ENCODE results near the gene FSTL5. TPM values are rescaled to one million over a fixed set of nuclear protein-coding genes. Genes with fewer than 3 reads are reported as not detected.

The FSTL5 gene
- total RNA-seq, 1 experiment from 2014 or later: not detected

GRCh38 chr4:161457311-161457710 is 706.5 kb downstream of the FSTL5 start:
- no peaks in the 10 kb centered on the region for H3K36me3 Mint-ChIP-seq (ENCODE audit: insufficient read depth in 1 of 3, low read depth in 3 of 3)

More at GRCh38 chr4:161457311-161457710, 706.5 kb downstream of the FSTL5 start:
- H3K27ac ChIP-seq (ENCODE audit: insufficient read length, low read depth, low read length): no peak overlapping the region
- Mint-ChIP-seq H3K4me1 (peaks cover 5 to 9% of the 10 kb centered on the region in 2 experiments; a peak in 3 of 4 replicates), H3K27me3 (ENCODE audit: low read depth) (no peaks in the 10 kb centered on the region), H3K27ac (no peak overlapping the region), H3K4me3 (no peak overlapping the region), H3K9me3 (no peaks in the 10 kb centered on the region)
- no peak overlapping the region for H3T11ph ChIP-seq (ENCODE audit: low read length)
- TF ChIP-seq CTCF (conservative IDR thresholded peaks at IDR 0.05): no peak
- no peak overlapping the region for H4K91ac ChIP-seq (ENCODE audit: insufficient read length, low read depth, low read length)
- H3K9ac ChIP-seq (ENCODE audit: extremely low read depth, insufficient read length, low read length): no peak overlapping the region
- H2AK5ac ChIP-seq (ENCODE audit: insufficient read length, low read length): no peak overlapping the region
- H3K14ac ChIP-seq (ENCODE audit: insufficient read depth, low read length): no peak overlapping the region
- H2BK15ac ChIP-seq (ENCODE audit: low read depth, low read length): no peak overlapping the region
- H2AFZ ChIP-seq (ENCODE audit: low read length): no peak overlapping the region
- no peak overlapping the region for H3K4me2 ChIP-seq (ENCODE audit: insufficient read depth, insufficient read length, low read length)
- no peak overlapping the region for H4K8ac ChIP-seq (replicated peaks; ENCODE audit: insufficient read length, low read depth, low read length)
- H2BK120ac ChIP-seq (ENCODE audit: low read depth, low read length, poor library complexity, severe bottlenecking): no peak overlapping the region
- H3K56ac ChIP-seq (ENCODE audit: insufficient read length, low read depth, low read length): no peak overlapping the region
- no peak overlapping the region for H3K4ac ChIP-seq (ENCODE audit: low read depth, low read length)
- no peak for DNase-seq
- H4K20me1 ChIP-seq (ENCODE audit: control insufficient read depth, insufficient read depth, insufficient read length): no peaks in the 10 kb centered on the region
- H3K27me3 ChIP-seq (ENCODE audit: insufficient read depth, low read length): no peaks in the 10 kb centered on the region
- H2BK20ac ChIP-seq (ENCODE audit: low read depth, low read length, poor library complexity, severe bottlenecking): no peak overlapping the region
- H2BK5ac ChIP-seq (ENCODE audit: insufficient read length, low read length): no peak overlapping the region
- H3K23me2 ChIP-seq (ENCODE audit: insufficient read length, low read depth, low read length, poor library complexity, severe bottlenecking): no peaks in the 10 kb centered on the region
- no CpG with 5 or more reads among the region's 1 CpG for WGBS (ENCODE audit: extremely low coverage, insufficient read length, low lambda C conversion rate)
- no peak overlapping the region for H4K5ac ChIP-seq (ENCODE audit: insufficient read length, low read depth, low read length)
- H3K79me2 ChIP-seq (ENCODE audit: insufficient read depth, low read length): no peaks in the 10 kb centered on the region
- H3K79me1 ChIP-seq (ENCODE audit: insufficient read depth, low read depth, low read length, poor library complexity, severe bottlenecking): no peaks in the 10 kb centered on the region
- no peaks in the 10 kb centered on the region for H3K9me3 ChIP-seq (ENCODE audit: control insufficient read depth, low read depth, low read length)
- H3K4me1 ChIP-seq (ENCODE audit: insufficient read depth, low read length): no peaks in the 10 kb centered on the region
- H3K18ac ChIP-seq (ENCODE audit: insufficient read length, low read depth, low read length): no peak overlapping the region
- H2BK12ac ChIP-seq (ENCODE audit: insufficient read length, low read depth, low read length): no peak overlapping the region
- no peak overlapping the region for H3K23ac ChIP-seq (ENCODE audit: insufficient read length, low read depth, low read length)

Measured in H9 (cell line).